ENCODE data around the gene HS6ST2.

HS6ST2 gene

GRCh38 chrX:132843363-132843762 is 115.1 kb downstream of the HS6ST2 start:
- DNase-seq: no peak

GRCh38 chrX:132842460-132843238 is 115.8 kb downstream of the HS6ST2 start:
- DNase-seq: no peak

GRCh38 chrX:132837967-132838366 is 120.5 kb downstream of the HS6ST2 start:
- peak; percentile 8 for DNase-seq

GRCh38 chrX:132837126-132837525 is 121.3 kb downstream of the HS6ST2 start:
- peak; percentile 88 for DNase-seq

- no peak for DNase-seq
These were observed 122.0 kb downstream of the HS6ST2 start for GRCh38 chrX:132836471-132836870.

GRCh38 chrX:132834741-132835140 is 123.7 kb downstream of the HS6ST2 start:
- DNase-seq: no peak

- DNase-seq: no peak
These were observed 124.3 kb downstream of the HS6ST2 start for GRCh38 chrX:132834109-132834508.

GRCh38 chrX:132833373-132833772 is 125.1 kb downstream of the HS6ST2 start:
- DNase-seq: no peak

GRCh38 chrX:132831336-132831973 is 127.0 kb downstream of the HS6ST2 start:
- no peak for DNase-seq

- DNase-seq: no peak
These were observed 135.8 kb downstream of the HS6ST2 start for GRCh38 chrX:132822634-132823012.

GRCh38 chrX:132821974-132822633 is 136.3 kb downstream of the HS6ST2 start:
- DNase-seq: no peak

- no peak for DNase-seq
These were observed 137.8 kb downstream of the HS6ST2 start for GRCh38 chrX:132820675-132821074.

GRCh38 chrX:132819711-132820264 is 138.6 kb downstream of the HS6ST2 start:
- no peak for DNase-seq

- DNase-seq: no peak
These were observed 139.8 kb downstream of the HS6ST2 start for GRCh38 chrX:132818638-132819037.

GRCh38 chrX:132815643-132816042 is 142.8 kb downstream of the HS6ST2 start:
- no peak for DNase-seq

GRCh38 chrX:132810964-132811712 is 147.3 kb downstream of the HS6ST2 start:
- no peak for DNase-seq

- no peak for DNase-seq
These were observed 147.9 kb downstream of the HS6ST2 start for GRCh38 chrX:132810488-132810887.

GRCh38 chrX:132809581-132809980 is 148.8 kb downstream of the HS6ST2 start:
- DNase-seq: no peak

- DNase-seq: no peak
These were observed 150.9 kb downstream of the HS6ST2 start for GRCh38 chrX:132807411-132808030.

GRCh38 chrX:132802033-132802432 is 156.4 kb downstream of the HS6ST2 start:
- no peak for DNase-seq

- DNase-seq: no peak
These were observed 163.2 kb downstream of the HS6ST2 start for GRCh38 chrX:132795181-132795580.

GRCh38 chrX:132791714-132792113 is 166.7 kb downstream of the HS6ST2 start:
- DNase-seq: no peak
